ENCODE data around the gene REN. TPM values are rescaled to one million over a fixed set of nuclear protein-coding genes. Genes with fewer than 3 reads are reported as not detected.
A peak's percentile ranks its signal among the peaks of the same experiment; 100 is the strongest.

The REN gene
- total RNA-seq, 1 donor from 2014 or later, result not detected

DNA sequence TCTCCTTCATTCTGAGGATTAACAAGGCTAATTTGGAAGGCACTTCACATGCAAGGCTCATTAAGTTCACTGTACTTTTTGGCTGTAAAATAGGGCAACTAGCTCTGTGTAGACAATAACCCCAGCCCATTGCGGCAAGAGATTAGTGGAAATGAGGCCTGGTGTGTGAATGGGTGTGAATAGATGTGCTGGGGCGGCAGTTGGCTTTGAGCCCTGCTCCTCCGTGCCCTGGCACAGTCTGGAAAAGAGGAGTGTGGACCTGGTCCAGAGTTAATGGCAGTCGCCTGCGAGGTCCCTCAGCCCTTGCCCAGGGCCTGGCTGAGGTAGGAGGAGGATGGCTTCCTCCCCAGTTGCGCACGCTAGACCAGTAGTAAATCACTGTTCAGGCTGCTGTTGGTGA lies 25.3 kb upstream of the REN start:
- CTCF ChIA-PET, result interaction anchor here (2.3 kb wide), 1 partner anchor 16 kb away, joined by 5 read pairs; no protein-coding TSS in a partner anchor
- no peaks in the 10 kb centered on the region for H3K9me3 Mint-ChIP-seq
- H3K27me3 Mint-ChIP-seq, result peaks cover 53% of the 10 kb centered on the region
- intact Hi-C loops (cut with micrococcal nuclease), result no loop called here
- no peak overlapping the region for H3K27ac Mint-ChIP-seq
- peaks cover 6% of the 10 kb centered on the region for H3K4me1 Mint-ChIP-seq
- POLR2A ChIA-PET, result no interaction called here
- DNase-seq, result no peak
- no peak overlapping the region for H3K4me3 Mint-ChIP-seq
- ATAC-seq (ENCODE audit: low read depth), result no peak
- H3K36me3 Mint-ChIP-seq (ENCODE audit: low read depth), result no peaks in the 10 kb centered on the region
- TF ChIP-seq, protein P1, sequence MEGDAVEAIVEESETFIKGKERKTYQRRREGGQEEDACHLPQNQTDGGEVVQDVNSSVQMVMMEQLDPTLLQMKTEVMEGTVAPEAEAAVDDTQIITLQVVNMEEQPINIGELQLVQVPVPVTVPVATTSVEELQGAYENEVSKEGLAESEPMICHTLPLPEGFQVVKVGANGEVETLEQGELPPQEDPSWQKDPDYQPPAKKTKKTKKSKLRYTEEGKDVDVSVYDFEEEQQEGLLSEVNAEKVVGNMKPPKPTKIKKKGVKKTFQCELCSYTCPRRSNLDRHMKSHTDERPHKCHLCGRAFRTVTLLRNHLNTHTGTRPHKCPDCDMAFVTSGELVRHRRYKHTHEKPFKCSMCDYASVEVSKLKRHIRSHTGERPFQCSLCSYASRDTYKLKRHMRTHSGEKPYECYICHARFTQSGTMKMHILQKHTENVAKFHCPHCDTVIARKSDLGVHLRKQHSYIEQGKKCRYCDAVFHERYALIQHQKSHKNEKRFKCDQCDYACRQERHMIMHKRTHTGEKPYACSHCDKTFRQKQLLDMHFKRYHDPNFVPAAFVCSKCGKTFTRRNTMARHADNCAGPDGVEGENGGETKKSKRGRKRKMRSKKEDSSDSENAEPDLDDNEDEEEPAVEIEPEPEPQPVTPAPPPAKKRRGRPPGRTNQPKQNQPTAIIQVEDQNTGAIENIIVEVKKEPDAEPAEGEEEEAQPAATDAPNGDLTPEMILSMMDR (IDR thresholded peaks at IDR 0.05), result no peak

DNA sequence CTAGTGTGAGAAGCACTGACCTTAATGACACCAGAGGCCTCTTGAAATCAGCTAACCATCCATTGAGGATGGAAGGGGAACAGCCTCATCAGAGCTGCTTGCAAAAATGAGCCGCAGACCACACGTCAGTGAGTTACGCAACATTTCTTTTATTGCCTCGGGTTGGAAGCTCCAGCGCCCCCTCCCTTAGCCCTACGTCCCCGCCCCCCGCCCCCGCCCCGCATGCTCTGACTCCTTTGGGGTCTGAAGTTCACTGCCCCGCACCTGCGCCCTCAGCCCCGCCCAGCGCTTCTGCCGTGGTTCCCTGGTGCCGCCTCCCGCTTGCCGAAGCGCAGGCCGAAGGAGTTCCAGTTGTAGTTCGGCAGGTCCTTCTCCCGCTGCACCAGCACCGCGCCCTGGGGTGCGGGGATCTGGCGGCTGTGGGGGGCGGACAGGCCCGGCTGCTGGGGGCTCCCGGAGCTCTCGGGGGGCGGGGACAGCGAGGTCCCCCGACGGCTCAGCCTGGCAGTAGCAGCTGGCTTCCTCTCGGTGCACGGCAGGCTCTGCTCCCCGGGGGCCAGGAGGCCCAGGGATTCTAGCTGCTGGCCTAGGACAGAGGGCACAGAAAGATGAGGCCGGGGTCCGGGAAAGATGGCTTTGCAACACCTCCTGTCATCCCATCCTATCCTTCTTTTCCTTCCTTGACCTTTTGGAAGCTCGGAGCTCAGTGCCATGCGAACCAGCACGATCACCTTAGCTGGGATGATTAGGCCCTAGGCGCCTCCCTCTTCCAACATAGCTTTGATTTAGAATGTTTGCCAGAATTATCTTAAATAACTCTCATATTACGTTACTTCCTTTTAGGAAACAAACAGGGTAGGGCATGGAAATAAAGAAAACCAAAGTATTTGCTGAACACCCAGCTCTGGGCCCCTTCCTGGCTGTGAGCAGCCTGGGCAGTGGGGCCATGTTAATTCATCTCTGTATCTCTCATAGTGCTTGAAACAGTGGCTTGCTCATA lies 24.4 kb upstream of the REN start:
- ATAC-seq (ENCODE audit: low read depth), result peak; percentile 21
- Mint-ChIP-seq H3K36me3 (ENCODE audit: low read depth) (no peaks in the 10 kb centered on the region), H3K9me3 (no peaks in the 10 kb centered on the region), H3K4me3 (no peak overlapping the region), H3K27me3 (peaks cover 53% of the 10 kb centered on the region), H3K27ac (no peak overlapping the region), H3K4me1 (peaks cover 6% of the 10 kb centered on the region)
- intact Hi-C loops (cut with micrococcal nuclease), result no loop called here
- TF ChIP-seq, protein P1 (IDR thresholded peaks at IDR 0.05), result no peak
- POLR2A ChIA-PET, result interaction anchor here (0.6 kb wide), 2 partner anchors 9 to 330 kb away, joined by 3 to 4 read pairs; no protein-coding TSS in a partner anchor
- CTCF ChIA-PET, result interaction anchor here (1.5 to 2.3 kb wide), 2 partner anchors 17 to 29 kb away, joined by 3 to 5 read pairs; no protein-coding TSS in a partner anchor
- DNase-seq, result no peak

DNA sequence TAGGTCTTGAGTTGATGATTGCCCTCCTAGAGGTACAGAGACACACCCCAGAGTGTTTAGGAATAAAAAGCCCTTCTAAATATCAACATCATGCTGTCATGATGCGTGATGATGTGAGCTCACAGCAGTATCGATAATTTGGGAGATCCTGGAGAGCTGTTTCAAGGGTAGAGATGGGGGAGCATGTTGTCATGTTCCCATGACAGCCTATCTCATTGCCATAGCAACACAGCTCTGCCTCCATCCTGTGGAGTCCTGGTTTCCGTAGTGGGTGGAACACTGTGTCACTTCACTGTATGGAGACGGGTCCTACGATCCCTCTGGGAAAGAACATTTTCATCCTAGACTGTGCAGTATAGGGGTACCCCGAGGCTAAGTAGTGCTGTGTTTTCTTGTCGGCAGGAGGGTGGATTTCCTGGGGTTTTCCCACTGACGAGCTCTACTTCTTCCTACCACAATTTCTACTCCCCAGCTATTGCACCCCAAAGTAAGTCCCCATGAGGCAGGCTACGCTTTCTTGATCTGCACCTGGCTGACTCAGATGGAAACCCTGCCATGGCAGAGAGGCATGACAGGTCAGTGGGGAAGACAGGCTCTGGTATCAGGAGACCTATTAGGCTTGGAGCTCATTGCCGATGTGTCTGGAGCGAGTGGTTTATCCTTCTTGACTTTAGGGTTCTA lies 23.0 kb upstream of the REN start:
- POLR2A ChIA-PET, result no interaction called here
- H3K36me3 Mint-ChIP-seq (ENCODE audit: low read depth), result no peaks in the 10 kb centered on the region
- CTCF ChIA-PET, result interaction anchor here (1.5 kb wide), 1 partner anchor 28 kb away, joined by 3 read pairs; no protein-coding TSS in a partner anchor
- H3K4me1 Mint-ChIP-seq, result peaks cover 6% of the 10 kb centered on the region
- DNase-seq, result no peak
- no peak for ATAC-seq (ENCODE audit: low read depth)
- peaks cover 53% of the 10 kb centered on the region for H3K27me3 Mint-ChIP-seq
- intact Hi-C loops (cut with micrococcal nuclease), result no loop called here
- TF ChIP-seq, protein P1 (IDR thresholded peaks at IDR 0.05), result no peak
- H3K27ac Mint-ChIP-seq, result no peak overlapping the region
- no peaks in the 10 kb centered on the region for H3K9me3 Mint-ChIP-seq
- H3K4me3 Mint-ChIP-seq, result no peak overlapping the region

DNA sequence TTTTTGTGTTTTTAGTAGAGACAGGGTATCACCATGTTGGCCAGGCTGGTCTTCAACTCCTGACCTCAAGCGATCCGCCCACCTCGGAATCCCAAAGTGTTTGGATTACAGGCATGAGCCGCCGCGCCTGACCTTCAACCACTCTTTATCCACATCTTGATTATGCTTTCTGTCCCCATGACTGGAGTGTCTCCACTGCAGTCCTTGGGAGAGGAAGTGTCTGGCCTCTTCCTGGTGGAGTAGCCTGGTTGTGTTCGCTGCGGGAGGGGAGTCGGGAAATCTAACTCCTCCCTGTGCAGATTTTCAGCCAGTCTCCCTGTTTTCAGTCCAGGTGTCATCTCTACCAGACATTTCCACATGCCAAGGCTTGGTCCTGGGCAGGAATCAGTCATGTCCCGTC lies 20.5 kb upstream of the REN start:
- intact Hi-C loops (cut with micrococcal nuclease), result no loop called here
- ChIA-PET POLR2A (no interaction called here), CTCF (no interaction called here)
- Mint-ChIP-seq H3K9me3 (no peaks in the 10 kb centered on the region), H3K4me3 (no peak overlapping the region), H3K36me3 (ENCODE audit: low read depth) (no peaks in the 10 kb centered on the region), H3K27me3 (peaks cover 41% of the 10 kb centered on the region), H3K27ac (no peak overlapping the region), H3K4me1 (peaks cover 6% of the 10 kb centered on the region)
- ATAC-seq (ENCODE audit: low read depth) (no peak), DNase-seq (no peak)
- TF ChIP-seq, protein P1 (IDR thresholded peaks at IDR 0.05), result no peak

DNA sequence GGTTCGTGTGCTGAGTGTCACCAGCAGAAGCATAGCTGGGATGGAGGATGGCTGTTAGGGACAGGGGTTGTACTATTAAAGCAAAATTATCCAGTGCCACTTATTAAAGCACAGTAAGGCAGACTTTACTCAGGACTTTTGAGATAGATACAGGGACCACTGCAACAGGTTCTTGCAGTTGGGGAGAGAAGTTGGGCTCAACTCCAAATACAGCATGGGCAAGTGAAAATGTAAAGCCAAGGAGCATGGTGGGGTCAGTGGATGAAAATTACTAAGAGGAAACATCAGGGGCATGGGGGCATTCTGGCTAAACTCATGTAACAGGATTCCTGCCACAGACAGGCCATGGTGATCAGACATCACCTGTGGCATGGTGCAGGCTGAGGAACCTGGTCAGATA lies 15.0 kb upstream of the REN start:
- intact Hi-C loops (cut with micrococcal nuclease), result no loop called here
- CTCF ChIA-PET, result no interaction called here
- no peaks in the 10 kb centered on the region for H3K27me3 Mint-ChIP-seq

More for the DNA sequence above, 15.0 kb upstream of the REN start:
- Mint-ChIP-seq H3K27ac (no peak overlapping the region), H3K4me1 (no peaks in the 10 kb centered on the region), H3K4me3 (no peak overlapping the region), H3K36me3 (ENCODE audit: low read depth) (no peaks in the 10 kb centered on the region), H3K9me3 (no peaks in the 10 kb centered on the region)
- TF ChIP-seq, protein P1 (IDR thresholded peaks at IDR 0.05), result no peak
- DNase-seq (no peak), ATAC-seq (ENCODE audit: low read depth) (no peak)
- POLR2A ChIA-PET, result no interaction called here
